ENCODE measurements around the gene FN3K. TPM values are rescaled to one million over a fixed set of nuclear protein-coding genes. Genes with fewer than 3 reads are reported as not detected.

The FN3K gene
- polyA plus RNA-seq, 3 donors, result 0.15 TPM; not detected in 2

GRCh38 chr17:82789806-82790205, 54.4 kb downstream of the FN3K start:
- no peaks in the 10 kb centered on the region for H3K79me2 ChIP-seq (ENCODE audit: insufficient read depth, low read length)
- peaks cover 2 to 6% of the 10 kb centered on the region in 2 donors for H3K36me3 ChIP-seq (replicated peaks in 1 of 2; ENCODE audit: control insufficient read depth in 1 of 2, insufficient read depth in 2 of 2, low read length in 2 of 2)
- no peaks in the 10 kb centered on the region for H4K20me1 ChIP-seq (ENCODE audit: insufficient read depth, low read length)
- no peak overlapping the region for H2AFZ ChIP-seq (ENCODE audit: insufficient read depth, low read depth, low read length, poor library complexity, severe bottlenecking)
- TF ChIP-seq CTCF (IDR thresholded peaks at IDR 0.05), result no peak
- no peak overlapping the region for H3K4me2 ChIP-seq (replicated peaks; ENCODE audit: extremely low read depth, low read length, poor library complexity, severe bottlenecking)
- no peak overlapping the region for H3K9ac ChIP-seq (ENCODE audit: insufficient read depth, low read length, poor library complexity, severe bottlenecking)
- H3K9me3 ChIP-seq (replicated peaks in 1 of 2; ENCODE audit: control insufficient read depth in 1 of 2, insufficient read depth in 1 of 2, low read length in 2 of 2), result no peaks in the 10 kb centered on the region
- 96% methylated on average over 18 of the region's 18 CpGs for WGBS (ENCODE audit: insufficient coverage)
- no peak overlapping the region for H3K27ac ChIP-seq (ENCODE audit: low read depth in 1 of 2, low read length in 2 of 2)
- no peaks in the 10 kb centered on the region for H3K27me3 ChIP-seq (ENCODE audit: control insufficient read depth in 2 of 2, insufficient read depth in 2 of 2, low read length in 2 of 2)
- Mint-ChIP-seq H3K9me3 (no peaks in the 10 kb centered on the region), H3K27me3 (ENCODE audit: low read depth in 3 of 3) (peaks cover 0 to 3% (median 2%) of the 10 kb centered on the region in 3 donors), H3K4me1 (no peaks in the 10 kb centered on the region), H3K4me3 (no peak overlapping the region), H3K36me3 (peaks cover 19 to 24% of the 10 kb centered on the region in 2 donors), H3K27ac (peak overlapping the region in 1 of 7 donors; percentile 33)
- H3K4me1 ChIP-seq (ENCODE audit: control insufficient read depth in 1 of 2, insufficient read depth in 2 of 2, low read length in 2 of 2), result no peaks in the 10 kb centered on the region
- H3K4me3 ChIP-seq (replicated peaks in 1 of 3; ENCODE audit: low read depth in 2 of 3, low read length in 3 of 3), result no peak overlapping the region
- intact Hi-C loops (cut with micrococcal nuclease), result loop anchor here in 1 of 2 donors (10.0 kb wide), 1 partner anchor 145 kb away; no protein-coding TSS in a partner anchor
- no peak for DNase-seq

- WGBS (ENCODE audit: insufficient coverage), result 96% methylated on average over 13 of the region's 13 CpGs
Observed at GRCh38 chr17:82790391-82790790, 55.0 kb downstream of the FN3K start.

More at GRCh38 chr17:82790391-82790790, 55.0 kb downstream of the FN3K start:
- Histone ChIP-seq H3K9ac (ENCODE audit: insufficient read depth, low read length, poor library complexity, severe bottlenecking) (no peak overlapping the region), H3K4me1 (ENCODE audit: control insufficient read depth in 1 of 2, insufficient read depth in 2 of 2, low read length in 2 of 2) (no peaks in the 10 kb centered on the region), H3K4me2 (replicated peaks; ENCODE audit: extremely low read depth, low read length, poor library complexity, severe bottlenecking) (no peak overlapping the region), H3K4me3 (replicated peaks in 1 of 3; ENCODE audit: low read depth in 2 of 3, low read length in 3 of 3) (no peak overlapping the region), H4K20me1 (ENCODE audit: insufficient read depth, low read length) (no peaks in the 10 kb centered on the region), H3K9me3 (replicated peaks in 1 of 2; ENCODE audit: control insufficient read depth in 1 of 2, insufficient read depth in 1 of 2, low read length in 2 of 2) (no peaks in the 10 kb centered on the region), H3K27ac (ENCODE audit: low read depth in 1 of 2, low read length in 2 of 2) (no peak overlapping the region), H2AFZ (ENCODE audit: insufficient read depth, low read depth, low read length, poor library complexity, severe bottlenecking) (no peak overlapping the region), H3K79me2 (ENCODE audit: insufficient read depth, low read length) (no peaks in the 10 kb centered on the region), H3K36me3 (replicated peaks in 1 of 2; ENCODE audit: control insufficient read depth in 1 of 2, insufficient read depth in 2 of 2, low read length in 2 of 2) (peaks cover 5 to 6% of the 10 kb centered on the region in 2 donors), H3K27me3 (ENCODE audit: control insufficient read depth in 2 of 2, insufficient read depth in 2 of 2, low read length in 2 of 2) (no peaks in the 10 kb centered on the region)
- Mint-ChIP-seq H3K9me3 (no peaks in the 10 kb centered on the region), H3K27ac (peak overlapping the region in 2 of 7 donors; percentile 4 to 32), H3K36me3 (peaks cover 23 to 24% of the 10 kb centered on the region in 2 donors), H3K27me3 (ENCODE audit: low read depth in 3 of 3) (peaks cover 0 to 3% (median 2%) of the 10 kb centered on the region in 3 donors), H3K4me3 (no peak overlapping the region), H3K4me1 (no peaks in the 10 kb centered on the region)
- intact Hi-C loops (cut with micrococcal nuclease), result loop anchor here in 1 of 2 donors (10.0 kb wide), 1 partner anchor 144 kb away; no protein-coding TSS in a partner anchor
- no peak for DNase-seq
- no peak for TF ChIP-seq CTCF (IDR thresholded peaks at IDR 0.05)
